Astrocyte (in vitro differentiated cells and primary cell): Measurements from ENCODE around the gene PELO.

Experiments used
- EZH2 ChIP-seq: IDR thresholded peaks from 2 replicates; pipeline ENCODE4 v1.6.1; 2012; ENCODE audit warnings: mild to moderate bottlenecking, low read length, inconsistent platforms; ENCODE audit not compliant: insufficient read depth
- TF ChIP-seq, protein P1 (sequence below): IDR thresholded peaks from 2 replicates; pipeline ENCODE4 v1.5.1; 2011; ENCODE audit warnings: low read depth, mild to moderate bottlenecking, inconsistent platforms, low read length, moderate library complexity; ENCODE audit not compliant: insufficient read depth

- TF ChIP-seq, protein P1, sequence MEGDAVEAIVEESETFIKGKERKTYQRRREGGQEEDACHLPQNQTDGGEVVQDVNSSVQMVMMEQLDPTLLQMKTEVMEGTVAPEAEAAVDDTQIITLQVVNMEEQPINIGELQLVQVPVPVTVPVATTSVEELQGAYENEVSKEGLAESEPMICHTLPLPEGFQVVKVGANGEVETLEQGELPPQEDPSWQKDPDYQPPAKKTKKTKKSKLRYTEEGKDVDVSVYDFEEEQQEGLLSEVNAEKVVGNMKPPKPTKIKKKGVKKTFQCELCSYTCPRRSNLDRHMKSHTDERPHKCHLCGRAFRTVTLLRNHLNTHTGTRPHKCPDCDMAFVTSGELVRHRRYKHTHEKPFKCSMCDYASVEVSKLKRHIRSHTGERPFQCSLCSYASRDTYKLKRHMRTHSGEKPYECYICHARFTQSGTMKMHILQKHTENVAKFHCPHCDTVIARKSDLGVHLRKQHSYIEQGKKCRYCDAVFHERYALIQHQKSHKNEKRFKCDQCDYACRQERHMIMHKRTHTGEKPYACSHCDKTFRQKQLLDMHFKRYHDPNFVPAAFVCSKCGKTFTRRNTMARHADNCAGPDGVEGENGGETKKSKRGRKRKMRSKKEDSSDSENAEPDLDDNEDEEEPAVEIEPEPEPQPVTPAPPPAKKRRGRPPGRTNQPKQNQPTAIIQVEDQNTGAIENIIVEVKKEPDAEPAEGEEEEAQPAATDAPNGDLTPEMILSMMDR = no peak
- TF ChIP-seq EZH2 = no peak
Observed at GRCh38 chr5:52776116-52776515, 11.6 kb upstream of the PELO start.
